SK-N-SH treated with all-trans-retinoic acid at 6 μM for 48 hours (cell line): ENCODE data around the gene TUT7.

Source experiments
- ATAC-seq: fragments of 200-7000 bp; cut with Tn5 transposase; 3 replicates; pipeline ENCODE4 v1.9.1; 2020; ENCODE audit warnings: mild to moderate bottlenecking, moderate library complexity
- ARNTL ChIP-seq: fragments of 450-650 bp; formaldehyde crosslinking; IDR thresholded peaks from 2 replicates; pipeline ENCODE4 v1.5.0; 2020; ENCODE audit warnings: low read depth, mild to moderate bottlenecking, moderate library complexity, borderline replicate concordance
- BACH2 ChIP-seq: fragments of 250-450 bp; sonication (Bioruptor Pico); IDR thresholded peaks from 2 replicates; pipeline ENCODE4 v1.9.0; 2021; ENCODE audit warnings: mild to moderate bottlenecking, borderline replicate concordance
- CSDC2 ChIP-seq: fragments of 250-450 bp; sonication (Bioruptor Pico); IDR thresholded peaks from 2 replicates; pipeline ENCODE4 v1.5.0; 2020; ENCODE audit warnings: mild to moderate bottlenecking, moderate library complexity
- ESRRG ChIP-seq: fragments of 250-450 bp; sonication (Bioruptor Pico); IDR thresholded peaks from 2 replicates; pipeline ENCODE4 v1.6.1; 2021; ENCODE audit warnings: mild to moderate bottlenecking
- GLIS3 ChIP-seq: fragments of 250-450 bp; sonication (Bioruptor Pico); IDR thresholded peaks from 2 replicates; pipeline ENCODE4 v1.5.0; 2020; ENCODE audit warnings: mild to moderate bottlenecking, moderate library complexity
- ISL1 ChIP-seq: fragments of 250-450 bp; sonication (Bioruptor Pico); IDR thresholded peaks from 2 replicates; pipeline ENCODE4 v2.1.2; 2022; ENCODE audit warnings: mild to moderate bottlenecking, moderate library complexity
- PATZ1 ChIP-seq: fragments of 250-450 bp; sonication (Bioruptor Pico); IDR thresholded peaks from 2 replicates; pipeline ENCODE4 v1.8.0; 2020; ENCODE audit warnings: mild to moderate bottlenecking, moderate library complexity, borderline replicate concordance
- PPARA ChIP-seq: fragments of 250-450 bp; sonication (Bioruptor Pico); IDR thresholded peaks from 2 replicates; pipeline ENCODE4 v1.5.0; 2020; ENCODE audit warnings: mild to moderate bottlenecking, borderline replicate concordance
- SNAI2 ChIP-seq: fragments of 250-450 bp; sonication (Bioruptor Pico); IDR thresholded peaks from 2 replicates; pipeline ENCODE4 v1.5.0; 2020; ENCODE audit warnings: mild to moderate bottlenecking, moderate library complexity
- TCF4 ChIP-seq: fragments of 250-450 bp; sonication (Bioruptor Pico); IDR thresholded peaks from 2 replicates; pipeline ENCODE4 v1.8.0; 2021; ENCODE audit warnings: mild to moderate bottlenecking, moderate library complexity, borderline replicate concordance
- TOX ChIP-seq: fragments of 250-450 bp; sonication (Bioruptor Pico); IDR thresholded peaks from 2 replicates; pipeline ENCODE4 v1.8.0; 2021; ENCODE audit warnings: mild to moderate bottlenecking, moderate library complexity, borderline replicate concordance
- ZC3H10 ChIP-seq: fragments of 250-450 bp; sonication (Bioruptor Pico); IDR thresholded peaks from 2 replicates; pipeline ENCODE4 v1.5.1; 2021; ENCODE audit warnings: mild to moderate bottlenecking, moderate library complexity
- ZFP3 ChIP-seq: fragments of 250-450 bp; sonication (Bioruptor Pico); IDR thresholded peaks from 2 replicates; pipeline ENCODE4 v1.5.0; 2020; ENCODE audit warnings: mild to moderate bottlenecking, moderate library complexity
- ZFP30 ChIP-seq: fragments of 450-650 bp; formaldehyde crosslinking; IDR thresholded peaks from 2 replicates; pipeline ENCODE4 v1.5.0; 2022; ENCODE audit warnings: mild to moderate bottlenecking, moderate library complexity
- ZNF565 ChIP-seq: fragments of 450-650 bp; formaldehyde crosslinking; conservative IDR thresholded peaks from 2 replicates; pipeline ENCODE4 v1.5.0; 2020; ENCODE audit warnings: low read depth, mild to moderate bottlenecking, moderate library complexity
- ZNF8 ChIP-seq: fragments of 450-650 bp; formaldehyde crosslinking; IDR thresholded peaks from 2 replicates; pipeline ENCODE4 v1.5.0; 2020; ENCODE audit warnings: mild to moderate bottlenecking, moderate library complexity
- TF ChIP-seq, protein P1 (sequence below): fragments of 250-450 bp; sonication (Bioruptor Pico); IDR thresholded peaks from 2 replicates; pipeline ENCODE4 v1.5.1; 2021; ENCODE audit warnings: mild to moderate bottlenecking, moderate library complexity
- TF ChIP-seq, protein P2 (sequence below): fragments of 250-450 bp; sonication (Bioruptor Pico); IDR thresholded peaks from 2 replicates; pipeline ENCODE4 v1.5.1; 2020; ENCODE audit warnings: low read depth, mild to moderate bottlenecking, moderate library complexity
- TF ChIP-seq, protein P3 (sequence below): fragments of 250-450 bp; sonication (Bioruptor Pico); IDR thresholded peaks from 2 replicates; pipeline ENCODE4 v1.8.0; 2021; ENCODE audit warnings: low read depth, mild to moderate bottlenecking, moderate library complexity, borderline replicate concordance
- TF ChIP-seq, protein P4 (sequence below): fragments of 250-450 bp; sonication (Bioruptor Pico); IDR thresholded peaks from 2 replicates; pipeline ENCODE4 v1.5.0; 2020; ENCODE audit warnings: mild to moderate bottlenecking, moderate library complexity

TUT7 gene

GRCh38 chr9:86275962-86276361, 78.2 kb downstream of the TUT7 start (continued):
- TF ChIP-seq PATZ1 (no peak), ESRRG (CRISPR knock-in tag) (no peak)

- ATAC-seq: no peak
- TF ChIP-seq ZNF565: no peak
- no peak for TF ChIP-seq ESRRG (CRISPR knock-in tag)
- TF ChIP-seq GLIS3 (CRISPR knock-in tag): no peak
- no peak for TF ChIP-seq ZFP30 (CRISPR knock-in tag)
- TF ChIP-seq SNAI2 (CRISPR knock-in tag): no peak
- TF ChIP-seq, protein P1, sequence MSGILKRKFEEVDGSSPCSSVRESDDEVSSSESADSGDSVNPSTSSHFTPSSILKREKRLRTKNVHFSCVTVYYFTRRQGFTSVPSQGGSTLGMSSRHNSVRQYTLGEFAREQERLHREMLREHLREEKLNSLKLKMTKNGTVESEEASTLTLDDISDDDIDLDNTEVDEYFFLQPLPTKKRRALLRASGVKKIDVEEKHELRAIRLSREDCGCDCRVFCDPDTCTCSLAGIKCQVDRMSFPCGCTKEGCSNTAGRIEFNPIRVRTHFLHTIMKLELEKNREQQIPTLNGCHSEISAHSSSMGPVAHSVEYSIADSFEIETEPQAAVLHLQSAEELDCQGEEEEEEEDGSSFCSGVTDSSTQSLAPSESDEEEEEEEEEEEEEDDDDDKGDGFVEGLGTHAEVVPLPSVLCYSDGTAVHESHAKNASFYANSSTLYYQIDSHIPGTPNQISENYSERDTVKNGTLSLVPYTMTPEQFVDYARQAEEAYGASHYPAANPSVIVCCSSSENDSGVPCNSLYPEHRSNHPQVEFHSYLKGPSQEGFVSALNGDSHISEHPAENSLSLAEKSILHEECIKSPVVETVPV (CRISPR knock-in tag): no peak
- TF ChIP-seq PATZ1: no peak
- no peak for TF ChIP-seq ISL1 (CRISPR knock-in tag)
These were observed 79.2 kb downstream of the TUT7 start for GRCh38 chr9:86274821-86275643.

GRCh38 chr9:86272221-86272620, 82.0 kb downstream of the TUT7 start:
- no peak for ATAC-seq
- TF ChIP-seq, protein P2, sequence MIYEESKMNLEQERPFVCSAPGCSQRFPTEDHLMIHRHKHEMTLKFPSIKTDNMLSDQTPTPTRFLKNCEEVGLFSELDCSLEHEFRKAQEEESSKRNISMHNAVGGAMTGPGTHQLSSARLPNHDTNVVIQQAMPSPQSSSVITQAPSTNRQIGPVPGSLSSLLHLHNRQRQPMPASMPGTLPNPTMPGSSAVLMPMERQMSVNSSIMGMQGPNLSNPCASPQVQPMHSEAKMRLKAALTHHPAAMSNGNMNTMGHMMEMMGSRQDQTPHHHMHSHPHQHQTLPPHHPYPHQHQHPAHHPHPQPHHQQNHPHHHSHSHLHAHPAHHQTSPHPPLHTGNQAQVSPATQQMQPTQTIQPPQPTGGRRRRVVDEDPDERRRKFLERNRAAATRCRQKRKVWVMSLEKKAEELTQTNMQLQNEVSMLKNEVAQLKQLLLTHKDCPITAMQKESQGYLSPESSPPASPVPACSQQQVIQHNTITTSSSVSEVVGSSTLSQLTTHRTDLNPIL (CRISPR knock-in tag): no peak
- TF ChIP-seq BACH2 (CRISPR knock-in tag) (no peak), ARNTL (CRISPR knock-in tag) (no peak), CSDC2 (CRISPR knock-in tag) (no peak), ZFP3 (CRISPR knock-in tag) (no peak), PPARA (no peak), SNAI2 (CRISPR knock-in tag) (no peak), ZFP30 (CRISPR knock-in tag) (no peak)
- TF ChIP-seq, protein P1 (CRISPR knock-in tag): no peak
- TF ChIP-seq, protein P3, sequence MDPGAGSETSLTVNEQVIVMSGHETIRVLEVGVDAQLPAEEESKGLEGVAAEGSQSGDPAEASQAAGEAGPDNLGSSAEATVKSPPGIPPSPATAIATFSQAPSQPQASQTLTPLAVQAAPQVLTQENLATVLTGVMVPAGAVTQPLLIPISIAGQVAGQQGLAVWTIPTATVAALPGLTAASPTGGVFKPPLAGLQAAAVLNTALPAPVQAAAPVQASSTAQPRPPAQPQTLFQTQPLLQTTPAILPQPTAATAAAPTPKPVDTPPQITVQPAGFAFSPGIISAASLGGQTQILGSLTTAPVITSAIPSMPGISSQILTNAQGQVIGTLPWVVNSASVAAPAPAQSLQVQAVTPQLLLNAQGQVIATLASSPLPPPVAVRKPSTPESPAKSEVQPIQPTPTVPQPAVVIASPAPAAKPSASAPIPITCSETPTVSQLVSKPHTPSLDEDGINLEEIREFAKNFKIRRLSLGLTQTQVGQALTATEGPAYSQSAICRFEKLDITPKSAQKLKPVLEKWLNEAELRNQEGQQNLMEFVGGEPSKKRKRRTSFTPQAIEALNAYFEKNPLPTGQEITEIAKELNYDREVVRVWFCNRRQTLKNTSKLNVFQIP: no peak

- ATAC-seq: no peak
- TF ChIP-seq ZNF8 (CRISPR knock-in tag) (no peak), ARNTL (CRISPR knock-in tag) (no peak), GLIS3 (CRISPR knock-in tag) (no peak), TCF4 (no peak), TOX (CRISPR knock-in tag) (no peak), ZC3H10 (CRISPR knock-in tag) (no peak)
- TF ChIP-seq, protein P4, sequence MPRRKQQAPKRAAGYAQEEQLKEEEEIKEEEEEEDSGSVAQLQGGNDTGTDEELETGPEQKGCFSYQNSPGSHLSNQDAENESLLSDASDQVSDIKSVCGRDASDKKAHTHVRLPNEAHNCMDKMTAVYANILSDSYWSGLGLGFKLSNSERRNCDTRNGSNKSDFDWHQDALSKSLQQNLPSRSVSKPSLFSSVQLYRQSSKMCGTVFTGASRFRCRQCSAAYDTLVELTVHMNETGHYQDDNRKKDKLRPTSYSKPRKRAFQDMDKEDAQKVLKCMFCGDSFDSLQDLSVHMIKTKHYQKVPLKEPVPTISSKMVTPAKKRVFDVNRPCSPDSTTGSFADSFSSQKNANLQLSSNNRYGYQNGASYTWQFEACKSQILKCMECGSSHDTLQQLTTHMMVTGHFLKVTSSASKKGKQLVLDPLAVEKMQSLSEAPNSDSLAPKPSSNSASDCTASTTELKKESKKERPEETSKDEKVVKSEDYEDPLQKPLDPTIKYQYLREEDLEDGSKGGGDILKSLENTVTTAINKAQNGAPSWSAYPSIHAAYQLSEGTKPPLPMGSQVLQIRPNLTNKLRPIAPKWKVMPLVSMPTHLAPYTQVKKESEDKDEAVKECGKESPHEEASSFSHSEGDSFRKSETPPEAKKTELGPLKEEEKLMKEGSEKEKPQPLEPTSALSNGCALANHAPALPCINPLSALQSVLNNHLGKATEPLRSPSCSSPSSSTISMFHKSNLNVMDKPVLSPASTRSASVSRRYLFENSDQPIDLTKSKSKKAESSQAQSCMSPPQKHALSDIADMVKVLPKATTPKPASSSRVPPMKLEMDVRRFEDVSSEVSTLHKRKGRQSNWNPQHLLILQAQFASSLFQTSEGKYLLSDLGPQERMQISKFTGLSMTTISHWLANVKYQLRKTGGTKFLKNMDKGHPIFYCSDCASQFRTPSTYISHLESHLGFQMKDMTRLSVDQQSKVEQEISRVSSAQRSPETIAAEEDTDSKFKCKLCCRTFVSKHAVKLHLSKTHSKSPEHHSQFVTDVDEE: no peak
- TF ChIP-seq, all 23 proteins: peak for 0
These were observed 90.3 kb downstream of the TUT7 start for GRCh38 chr9:86263876-86264275.
